ENCODE data around the gene SRRD.
"Not testable (repeated sequence)": the region's sequence is repeated elsewhere in the genome, so short reads cannot be mapped to it uniquely, and the experiment has no call there.

The SRRD gene

GRCh38 chr22:26525946-26526564 lies 42.4 kb downstream of the SRRD start:
- no peak for DNase-seq

- no peak for DNase-seq
Measured at GRCh38 chr22:26527167-26527566, 43.5 kb downstream of the SRRD start.

GRCh38 chr22:26527574-26528465 lies 44.1 kb downstream of the SRRD start:
- no peak for DNase-seq

- not testable (repeated sequence) for DNase-seq
Measured at GRCh38 chr22:26528518-26528917, 44.8 kb downstream of the SRRD start.

- no peak for DNase-seq
Measured at GRCh38 chr22:26529345-26529744, 45.7 kb downstream of the SRRD start.

GRCh38 chr22:26534171-26534855 lies 50.6 kb downstream of the SRRD start:
- DNase-seq = no peak

GRCh38 chr22:26534874-26535602 lies 51.4 kb downstream of the SRRD start:
- DNase-seq = no peak

GRCh38 chr22:26535603-26535908 lies 51.9 kb downstream of the SRRD start:
- no peak for DNase-seq

- DNase-seq = no peak
Measured at GRCh38 chr22:26536056-26536761, 52.5 kb downstream of the SRRD start.

GRCh38 chr22:26536762-26537134 lies 53.1 kb downstream of the SRRD start:
- no peak for DNase-seq

- no peak for DNase-seq
Measured at GRCh38 chr22:26540119-26540518, 56.4 kb downstream of the SRRD start.

- DNase-seq = no peak
Measured at GRCh38 chr22:26541167-26541819, 57.6 kb downstream of the SRRD start.

- no peak for DNase-seq
Measured at GRCh38 chr22:26542831-26543230, 59.2 kb downstream of the SRRD start.
